GM18907 (cell line): ENCODE measurements around the gene ZCWPW1.
"Not testable (repeated sequence)": the region's sequence is repeated elsewhere in the genome, so short reads cannot be mapped to it uniquely, and the experiment has no call there.

Experiments used
- ATAC-seq: cut with Tn5 transposase; IDR thresholded peaks from one replicate; pipeline ENCODE4 v1.9.1; 2021; ENCODE audit warnings: mild to moderate bottlenecking, moderate library complexity; ENCODE audit not compliant: unreplicated experiment

The ZCWPW1 gene

DNA sequence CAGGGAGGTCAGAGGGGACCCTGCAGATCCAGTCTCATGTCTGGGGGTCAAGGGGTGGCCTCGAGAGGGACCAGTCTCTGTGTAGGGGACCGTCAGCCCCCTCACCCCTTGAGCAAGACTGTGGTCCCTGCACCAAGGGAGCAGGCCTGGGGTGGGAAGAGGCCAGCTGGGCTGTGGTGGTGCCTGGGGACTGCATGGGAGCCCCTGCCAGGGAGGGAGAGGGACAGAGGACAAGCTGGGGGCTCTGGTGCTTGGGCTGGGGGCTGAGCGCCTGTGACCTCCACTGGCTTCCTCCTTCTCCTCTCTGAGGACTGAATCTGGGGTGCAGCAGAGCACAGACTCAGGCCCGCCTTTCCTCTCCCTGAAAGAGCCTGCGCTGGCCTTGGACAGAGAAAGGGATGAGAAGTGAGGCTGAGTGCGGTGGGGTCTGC, 71.4 kb downstream of the ZCWPW1 start:
- no peak for ATAC-seq

DNA sequence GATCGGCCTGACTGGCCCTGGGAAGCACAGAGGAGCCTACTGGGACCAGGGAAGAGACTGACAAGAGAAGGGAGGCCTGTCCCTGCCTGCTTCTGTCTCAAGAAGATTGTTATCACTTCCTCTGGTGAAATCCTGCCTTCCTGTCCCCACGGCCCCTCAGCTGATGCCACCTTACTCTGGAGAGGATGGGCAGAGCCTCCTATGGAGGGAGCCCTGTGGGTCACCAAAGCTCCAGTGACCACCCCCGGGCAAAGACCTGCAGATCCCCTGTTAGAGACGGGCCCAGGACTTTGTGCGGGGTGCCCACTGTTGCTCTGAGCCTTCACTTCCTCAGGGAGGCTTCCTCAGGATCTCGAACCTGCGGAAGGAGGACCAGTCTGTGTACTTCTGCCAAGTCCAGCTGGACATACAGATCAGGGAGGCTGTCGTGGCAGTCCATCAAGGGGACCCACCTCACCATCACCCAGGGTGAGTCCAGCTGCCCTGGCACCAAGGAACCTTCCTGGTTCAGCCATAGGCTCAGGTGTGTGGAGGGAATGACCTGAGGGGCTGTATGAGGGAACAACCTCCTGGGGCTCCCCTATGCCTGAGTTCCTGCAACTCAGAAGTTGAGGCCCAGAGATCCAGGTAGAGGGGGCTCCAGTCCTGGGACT, 72.0 kb downstream of the ZCWPW1 start:
- no peak for ATAC-seq

DNA sequence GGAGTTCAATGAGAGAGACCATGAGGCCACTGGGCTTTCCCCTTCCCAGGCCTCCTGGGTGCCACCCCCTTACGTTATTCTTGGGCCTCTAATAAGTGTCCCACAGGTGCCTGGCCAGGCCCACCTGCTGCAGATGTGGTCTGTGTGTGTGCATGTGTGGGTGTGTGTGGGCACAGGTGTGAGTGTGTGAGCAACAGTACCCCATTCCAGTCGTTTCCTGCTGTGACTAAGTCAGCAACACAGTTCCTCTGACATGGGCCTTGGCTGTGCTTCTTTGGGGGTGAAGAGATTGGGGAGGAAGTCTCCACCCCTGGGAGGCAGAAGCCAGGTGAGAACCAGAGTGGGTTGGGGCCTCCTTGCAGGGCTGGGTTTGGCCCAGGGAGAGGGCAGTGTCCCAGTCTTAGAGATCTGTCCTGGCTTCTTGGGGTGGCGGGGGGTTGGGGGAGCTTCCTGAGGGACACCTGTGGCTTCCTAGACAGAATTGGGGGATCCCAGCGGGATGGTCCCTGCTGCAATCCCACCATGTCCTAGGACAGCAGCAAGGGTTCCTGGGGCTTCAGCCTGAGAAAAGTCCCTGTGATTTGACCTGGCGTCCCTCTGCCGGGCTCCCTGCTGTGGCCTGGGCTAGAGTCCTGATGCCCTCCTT, 74.7 kb downstream of the ZCWPW1 start:
- no peak for ATAC-seq

DNA sequence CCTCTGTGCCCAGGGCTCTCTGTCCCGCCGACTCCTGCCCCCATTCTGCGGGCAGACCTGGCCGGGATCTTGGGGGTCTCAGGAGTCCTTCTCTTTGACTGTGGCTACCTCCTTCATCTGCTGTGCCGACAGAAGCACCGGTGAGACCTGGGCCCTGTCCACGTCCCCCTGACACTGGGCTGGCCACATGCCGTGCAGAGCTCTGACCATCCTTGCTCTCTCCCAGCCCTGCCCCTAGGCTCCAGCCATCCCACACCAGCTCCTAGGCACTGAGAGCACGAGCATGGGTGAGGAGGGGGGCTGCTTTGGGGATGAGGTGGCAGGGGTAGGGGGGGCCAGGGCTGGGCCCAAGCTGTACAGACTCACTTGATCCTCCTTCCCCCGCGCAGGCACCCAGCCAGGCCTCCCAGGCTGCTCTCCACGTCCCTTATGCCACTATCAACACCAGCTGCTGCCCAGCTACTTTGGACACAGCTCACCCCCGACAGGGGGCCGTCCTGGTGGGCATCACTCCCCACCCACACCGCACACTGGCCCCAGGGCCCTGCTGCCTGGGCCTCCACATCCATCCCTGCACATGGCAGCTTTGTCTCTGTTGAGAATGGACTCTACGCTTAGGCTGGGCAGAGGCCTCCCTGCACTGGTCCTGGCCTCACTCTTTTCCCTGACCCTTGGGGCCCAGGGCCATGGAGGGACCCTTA, 75.4 kb downstream of the ZCWPW1 start:
- ATAC-seq = no peak

DNA sequence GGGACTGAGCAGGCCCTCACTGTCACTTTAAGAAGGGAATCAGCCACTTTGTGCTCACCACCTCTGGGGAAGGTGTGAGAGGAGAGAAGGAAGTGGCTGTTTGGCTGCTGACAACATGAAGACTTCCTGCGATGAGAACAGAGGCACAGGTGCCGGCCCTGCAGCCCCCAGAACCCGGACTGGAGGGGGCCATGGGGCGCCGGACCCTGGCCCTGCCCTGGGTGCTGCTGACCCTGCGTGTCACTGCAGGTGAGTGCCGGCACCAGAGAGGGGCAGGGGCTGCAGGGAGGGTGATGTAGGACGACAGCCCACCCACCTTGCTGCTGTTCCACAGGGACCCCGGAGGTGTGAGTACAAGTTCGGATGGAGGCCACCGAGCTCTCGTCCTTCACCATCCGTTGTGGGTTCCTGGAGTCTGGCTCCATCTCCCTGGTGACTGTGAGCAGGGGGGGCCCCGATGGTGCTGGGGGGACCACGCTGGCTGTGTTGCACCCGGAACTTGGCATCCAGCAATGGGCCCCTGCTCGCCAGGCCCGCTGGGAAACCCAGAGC, 76.2 kb downstream of the ZCWPW1 start:
- ATAC-seq = not testable (repeated sequence)

DNA sequence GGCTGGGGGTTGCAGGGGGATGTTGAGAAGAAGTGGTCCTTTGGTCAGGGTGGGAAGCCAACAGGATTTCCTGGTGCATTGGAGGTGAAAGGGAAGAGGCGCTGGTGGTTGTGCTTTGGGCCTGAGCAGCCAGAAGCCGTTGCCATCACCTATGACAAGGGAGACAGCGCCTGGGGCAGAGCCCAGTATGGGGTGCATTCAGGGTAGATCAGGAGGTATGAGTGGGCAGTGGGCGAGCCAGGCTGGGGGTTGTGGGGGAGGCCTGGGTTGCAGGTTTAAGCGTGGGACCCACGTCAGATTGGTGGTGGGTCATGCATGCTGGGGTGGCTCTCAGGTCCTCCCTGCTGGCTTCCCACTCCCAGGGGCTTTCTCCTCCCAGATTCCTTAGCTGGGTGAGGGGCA, 76.8 kb downstream of the ZCWPW1 start:
- ATAC-seq = no peak
